HG02970 (cell line): ENCODE measurements around the gene NAPSA.
"Not testable (repeated sequence)": the region's sequence is repeated elsewhere in the genome, so short reads cannot be mapped to it uniquely, and the experiment has no call there.

ENCODE experiments used
- ATAC-seq: cut with Tn5 transposase; IDR thresholded peaks from one replicate; pipeline ENCODE4 v1.9.1; 2021; ENCODE audit warnings: mild to moderate bottlenecking, moderate library complexity, moderate number of reproducible peaks; ENCODE audit not compliant: unreplicated experiment, low FRiP score

The NAPSA gene

GRCh38 chr19:50332244-50333038 is 33.0 kb downstream of the NAPSA start:
- ATAC-seq = no peak

GRCh38 chr19:50331994-50332243 is 33.5 kb downstream of the NAPSA start:
- no peak for ATAC-seq

- no peak for ATAC-seq
Observed at GRCh38 chr19:50331221-50331993, 34.0 kb downstream of the NAPSA start.

- ATAC-seq = no peak
Observed at GRCh38 chr19:50330365-50331078, 34.9 kb downstream of the NAPSA start.

GRCh38 chr19:50329926-50330294 is 35.5 kb downstream of the NAPSA start:
- ATAC-seq = not testable (repeated sequence)

GRCh38 chr19:50329146-50329925 is 36.1 kb downstream of the NAPSA start, which contains the start of gene KCNC3:
KCNC3 (minus strand) TSS chr19:50329377; CDS start chr19:50329082, 295 bp downstream.
- peak; percentile 45 for ATAC-seq

GRCh38 chr19:50328873-50329145 is 36.6 kb downstream of the NAPSA start:
- peak; percentile 19 for ATAC-seq

- ATAC-seq = no peak
Observed at GRCh38 chr19:50328224-50328872, 37.1 kb downstream of the NAPSA start.

- no peak for ATAC-seq
Observed at GRCh38 chr19:50327461-50328223, 37.8 kb downstream of the NAPSA start.

GRCh38 chr19:50327013-50327412 is 38.4 kb downstream of the NAPSA start:
- no peak for ATAC-seq

- ATAC-seq = no peak
Observed at GRCh38 chr19:50326101-50326664, 39.3 kb downstream of the NAPSA start.

- ATAC-seq = no peak
Observed at GRCh38 chr19:50325310-50326100, 39.9 kb downstream of the NAPSA start.

- no peak for ATAC-seq
Observed at GRCh38 chr19:50324331-50324730, 41.1 kb downstream of the NAPSA start.

GRCh38 chr19:50323782-50324133 is 41.7 kb downstream of the NAPSA start:
- no peak for ATAC-seq

GRCh38 chr19:50322931-50323781 is 42.3 kb downstream of the NAPSA start:
- no peak for ATAC-seq

GRCh38 chr19:50322234-50322633 is 43.2 kb downstream of the NAPSA start:
- no peak for ATAC-seq

- no peak for ATAC-seq
Observed at GRCh38 chr19:50321831-50322230, 43.6 kb downstream of the NAPSA start.

GRCh38 chr19:50320596-50320995 is 44.8 kb downstream of the NAPSA start:
- no peak for ATAC-seq
